Measurements from ENCODE around the gene KIAA0753.

The KIAA0753 gene

GRCh38 chr17:6599364-6599763 is 41.1 kb downstream of the KIAA0753 start:
- H3K9me2 ChIP-seq (ENCODE audit: low read depth, low read length), result no peaks in the 10 kb centered on the region
- H3K27me3 ChIP-seq (ENCODE audit: insufficient read depth, low read length), result no peaks in the 10 kb centered on the region
- H3K79me2 ChIP-seq (ENCODE audit: insufficient read depth, low read length), result no peaks in the 10 kb centered on the region
- H3K4me3 ChIP-seq (ENCODE audit: low read depth, low read length, poor library complexity, severe bottlenecking), result no peak overlapping the region
- H2AFZ ChIP-seq (ENCODE audit: low read length), result no peak overlapping the region
- peaks cover 82% of the 10 kb centered on the region for H3K36me3 ChIP-seq (ENCODE audit: insufficient read depth, low read length)
- TF ChIP-seq CTCF (IDR thresholded peaks at IDR 0.05; ENCODE audit: low read length), result no peak
- no peak for TF ChIP-seq EZH2 (IDR thresholded peaks at IDR 0.05; ENCODE audit: borderline replicate concordance, low read length)
- peak overlapping the region; percentile 3 for H3K27ac ChIP-seq (ENCODE audit: low read depth, low read length, poor library complexity, severe bottlenecking)
- no peaks in the 10 kb centered on the region for H3F3A ChIP-seq (ENCODE audit: insufficient read depth, low read length)
- no peak overlapping the region for H3K4me2 ChIP-seq (ENCODE audit: low read length)
- no peak overlapping the region for H3K9ac ChIP-seq (ENCODE audit: low read length)
- H3K4me1 ChIP-seq (ENCODE audit: insufficient read depth, low read length, severe bottlenecking), result peaks cover 14% of the 10 kb centered on the region
- H4K20me1 ChIP-seq (ENCODE audit: insufficient read depth, low read length), result no peaks in the 10 kb centered on the region
- H3K9me3 ChIP-seq (ENCODE audit: low read length), result no peaks in the 10 kb centered on the region

- Histone ChIP-seq H3K9me3 (ENCODE audit: low read length) (no peaks in the 10 kb centered on the region), H3K9ac (ENCODE audit: low read length) (no peak overlapping the region), H3K9me2 (ENCODE audit: low read depth, low read length) (no peaks in the 10 kb centered on the region), H3K27ac (ENCODE audit: low read depth, low read length, poor library complexity, severe bottlenecking) (no peak overlapping the region), H3K4me3 (ENCODE audit: low read depth, low read length, poor library complexity, severe bottlenecking) (no peak overlapping the region), H3K36me3 (ENCODE audit: insufficient read depth, low read length) (peaks cover 85% of the 10 kb centered on the region), H3K79me2 (ENCODE audit: insufficient read depth, low read length) (no peaks in the 10 kb centered on the region), H4K20me1 (ENCODE audit: insufficient read depth, low read length) (no peaks in the 10 kb centered on the region), H3F3A (ENCODE audit: insufficient read depth, low read length) (no peaks in the 10 kb centered on the region), H3K27me3 (ENCODE audit: insufficient read depth, low read length) (no peaks in the 10 kb centered on the region), H3K4me1 (ENCODE audit: insufficient read depth, low read length, severe bottlenecking) (peaks cover 14% of the 10 kb centered on the region), H2AFZ (ENCODE audit: low read length) (no peak overlapping the region), H3K4me2 (ENCODE audit: low read length) (no peak overlapping the region)
- TF ChIP-seq EZH2 (IDR thresholded peaks at IDR 0.05; ENCODE audit: borderline replicate concordance, low read length) (no peak), CTCF (IDR thresholded peaks at IDR 0.05; ENCODE audit: low read length) (no peak)
Measured at GRCh38 chr17:6597727-6598126, 42.8 kb downstream of the KIAA0753 start.

- Histone ChIP-seq H4K20me1 (ENCODE audit: insufficient read depth, low read length) (no peaks in the 10 kb centered on the region), H3K79me2 (ENCODE audit: insufficient read depth, low read length) (no peaks in the 10 kb centered on the region), H3K27me3 (ENCODE audit: insufficient read depth, low read length) (no peaks in the 10 kb centered on the region), H3K9me2 (ENCODE audit: low read depth, low read length) (no peaks in the 10 kb centered on the region), H3K27ac (ENCODE audit: low read depth, low read length, poor library complexity, severe bottlenecking) (no peak overlapping the region), H2AFZ (ENCODE audit: low read length) (no peak overlapping the region), H3K4me1 (ENCODE audit: insufficient read depth, low read length, severe bottlenecking) (peaks cover 14% of the 10 kb centered on the region), H3K4me2 (ENCODE audit: low read length) (no peak overlapping the region), H3F3A (ENCODE audit: insufficient read depth, low read length) (no peaks in the 10 kb centered on the region), H3K36me3 (ENCODE audit: insufficient read depth, low read length) (peaks cover 81% of the 10 kb centered on the region), H3K9ac (ENCODE audit: low read length) (no peak overlapping the region), H3K9me3 (ENCODE audit: low read length) (no peaks in the 10 kb centered on the region), H3K4me3 (ENCODE audit: low read depth, low read length, poor library complexity, severe bottlenecking) (no peak overlapping the region)
- TF ChIP-seq EZH2 (IDR thresholded peaks at IDR 0.05; ENCODE audit: borderline replicate concordance, low read length), result no peak
- no peak for TF ChIP-seq CTCF (IDR thresholded peaks at IDR 0.05; ENCODE audit: low read length)
Measured at GRCh38 chr17:6596941-6597340, 43.6 kb downstream of the KIAA0753 start.
